Activated CD4-positive, alpha-beta T cell treated with anti-CD3 and anti-CD28 coated beads, Interleukin-2, Interleukin-4, amounts not matched to agents 100 ng/mL and 50 ng/mL, durations not matched to agents 16 hours and 8 hours (primary cell): ENCODE results near the gene SIRPA.
"Not testable (repeated sequence)": the region's sequence is repeated elsewhere in the genome, so short reads cannot be mapped to it uniquely, and the experiment has no call there.

Source experiments
- DNase-seq: peaks from one replicate; pipeline ENCODE4 v3.0.0-alpha.2; 2020; ENCODE audit warnings: low spot score

SIRPA gene

DNA sequence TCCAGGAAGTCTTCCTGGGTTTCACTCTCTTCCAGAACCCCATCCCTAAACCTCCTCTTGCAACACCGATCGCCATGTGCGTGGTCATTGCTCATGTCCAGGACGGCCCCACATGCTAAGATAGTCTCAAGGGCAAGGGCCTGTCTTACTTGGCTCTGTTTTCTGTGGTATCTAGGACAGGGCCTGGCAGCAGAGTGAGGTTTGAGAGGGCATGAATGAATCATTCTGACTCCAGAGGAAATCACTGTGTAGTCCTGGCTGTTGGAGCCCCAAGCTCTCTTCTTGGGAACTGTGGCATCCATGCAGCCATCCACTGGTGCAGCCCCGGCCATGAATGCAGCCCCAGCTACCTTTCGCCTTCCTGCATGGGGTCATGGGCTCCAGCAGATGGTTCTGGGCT lies 12.4 kb downstream of the SIRPA start:
- no peak for DNase-seq

DNA sequence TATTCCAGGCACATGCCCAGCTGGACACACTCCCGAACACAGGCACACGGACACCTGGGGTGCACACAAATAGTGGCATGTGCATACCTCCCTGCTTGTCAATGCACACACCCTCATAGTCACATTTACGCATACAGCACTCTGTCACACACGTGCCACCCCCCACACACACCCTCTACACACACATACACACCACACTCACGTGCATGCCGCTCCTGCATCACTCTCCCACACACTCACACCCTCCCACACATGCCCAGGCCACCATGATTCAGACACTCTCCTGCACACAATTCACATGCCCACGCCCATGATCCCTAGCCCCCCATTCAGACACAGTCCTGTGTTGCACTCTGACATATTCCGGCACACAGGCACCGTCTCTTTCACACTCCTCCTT lies 13.0 kb downstream of the SIRPA start:
- DNase-seq = no peak

DNA sequence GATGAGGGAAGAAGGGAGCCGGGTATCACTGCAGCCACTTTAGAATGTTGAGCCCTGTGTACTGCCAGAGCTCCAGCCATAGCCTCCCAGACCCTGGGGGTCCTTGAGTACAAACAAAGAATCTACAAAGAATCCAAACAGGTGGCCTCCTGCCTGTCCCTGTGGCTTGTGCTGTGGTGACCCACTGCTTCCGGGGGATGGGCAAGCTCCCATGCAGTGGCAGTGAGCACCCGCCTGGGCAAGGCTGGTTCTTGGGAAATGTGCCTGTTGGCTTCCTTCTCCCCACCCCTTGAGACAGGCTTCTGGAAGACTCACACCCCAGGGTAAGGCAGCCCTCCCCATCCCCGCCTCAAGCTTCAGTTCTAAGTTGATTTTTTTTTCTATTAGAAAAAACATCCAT lies 13.9 kb downstream of the SIRPA start:
- no peak for DNase-seq

DNA sequence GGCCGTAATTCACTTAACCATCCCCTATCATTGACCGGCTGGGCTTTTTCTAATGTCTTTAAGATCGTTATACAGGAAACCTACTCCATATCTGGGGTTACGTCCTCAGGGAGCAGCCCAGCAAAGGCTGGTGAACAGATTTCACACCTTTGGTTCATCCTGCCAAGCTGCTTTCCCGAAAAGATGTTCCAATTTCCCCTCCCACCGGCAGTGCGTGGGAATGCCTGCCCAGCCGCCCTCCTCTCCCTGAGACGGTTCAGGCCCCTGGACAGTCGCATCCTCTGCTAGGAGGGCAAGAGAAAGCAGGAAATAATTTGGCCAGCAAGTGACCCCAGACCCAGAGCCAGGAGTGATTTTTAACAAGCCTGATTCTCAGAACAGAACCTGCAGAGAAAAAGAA lies 16.3 kb downstream of the SIRPA start:
- no peak for DNase-seq

DNA sequence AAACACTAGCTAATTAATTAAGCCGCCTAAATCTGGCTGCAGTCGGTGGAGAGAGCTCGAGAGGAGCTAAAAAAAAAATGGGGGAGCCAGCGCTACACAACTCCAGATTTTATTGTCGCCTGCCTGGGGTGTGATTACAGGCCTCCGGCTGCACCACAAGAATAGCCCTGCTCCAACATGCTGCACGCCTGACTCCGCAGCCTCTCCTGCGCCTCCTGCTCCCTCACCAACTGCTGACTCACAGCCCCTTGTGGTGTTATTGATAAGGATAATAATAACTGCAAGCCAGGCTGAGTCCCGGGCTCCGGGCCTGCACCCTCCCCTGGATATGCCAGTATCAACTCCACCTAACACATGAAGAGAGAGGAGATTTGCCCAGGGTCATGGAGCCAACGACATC lies 16.8 kb downstream of the SIRPA start:
- no peak for DNase-seq

DNA sequence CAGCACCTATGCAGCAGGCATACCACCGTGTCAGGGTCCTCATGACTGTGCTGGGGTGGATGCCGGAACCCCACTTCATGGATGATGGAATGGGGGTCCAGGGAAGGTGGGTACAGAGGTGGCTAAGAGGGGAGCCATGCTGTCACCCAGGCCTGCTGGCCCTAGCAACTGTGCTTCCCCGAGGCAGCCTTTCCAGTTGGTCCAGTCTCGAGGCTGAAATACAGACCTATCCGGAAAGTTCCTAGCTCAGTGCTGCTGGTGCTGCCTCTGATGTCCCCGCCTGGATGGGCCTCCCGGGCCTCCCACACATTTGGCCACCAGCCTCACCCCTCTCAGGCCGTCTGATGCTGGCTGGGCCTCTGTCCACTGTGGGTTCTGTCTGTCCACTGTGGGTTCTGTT lies 17.4 kb downstream of the SIRPA start:
- no peak for DNase-seq

DNA sequence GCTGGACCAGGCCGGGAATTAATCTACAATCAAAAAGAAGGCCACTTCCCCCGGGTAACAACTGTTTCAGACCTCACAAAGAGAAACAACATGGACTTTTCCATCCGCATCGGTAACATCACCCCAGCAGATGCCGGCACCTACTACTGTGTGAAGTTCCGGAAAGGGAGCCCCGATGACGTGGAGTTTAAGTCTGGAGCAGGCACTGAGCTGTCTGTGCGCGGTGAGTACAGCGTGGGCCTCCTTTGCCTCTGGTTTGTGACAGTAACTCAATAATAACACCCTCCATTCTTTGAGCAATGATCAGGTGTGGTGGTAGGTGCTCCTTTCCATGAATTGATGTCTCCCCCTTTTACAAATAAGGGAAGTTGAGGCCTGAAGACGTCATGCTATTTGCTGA lies 20.0 kb downstream of the SIRPA start:
- DNase-seq = not testable (repeated sequence)

DNA sequence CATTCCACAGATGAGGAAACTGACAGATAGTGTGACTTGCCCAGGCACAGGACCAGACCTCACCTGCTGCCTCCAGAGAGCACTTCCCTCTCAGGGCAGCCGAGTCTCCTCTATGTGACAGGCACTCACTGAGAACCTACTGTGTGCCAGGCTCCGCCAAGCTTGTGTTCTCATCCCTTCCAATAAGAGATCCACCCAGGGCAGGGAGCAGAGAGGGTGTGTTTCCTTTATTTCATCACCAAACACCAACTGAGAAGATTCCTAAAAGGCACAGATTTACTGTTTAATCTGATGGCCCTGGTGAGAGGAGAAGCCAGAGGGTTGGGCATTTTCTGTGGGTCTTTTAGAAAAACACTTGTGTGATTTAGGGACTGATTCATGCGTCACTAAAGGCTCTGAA lies 20.5 kb downstream of the SIRPA start:
- no peak for DNase-seq

DNA sequence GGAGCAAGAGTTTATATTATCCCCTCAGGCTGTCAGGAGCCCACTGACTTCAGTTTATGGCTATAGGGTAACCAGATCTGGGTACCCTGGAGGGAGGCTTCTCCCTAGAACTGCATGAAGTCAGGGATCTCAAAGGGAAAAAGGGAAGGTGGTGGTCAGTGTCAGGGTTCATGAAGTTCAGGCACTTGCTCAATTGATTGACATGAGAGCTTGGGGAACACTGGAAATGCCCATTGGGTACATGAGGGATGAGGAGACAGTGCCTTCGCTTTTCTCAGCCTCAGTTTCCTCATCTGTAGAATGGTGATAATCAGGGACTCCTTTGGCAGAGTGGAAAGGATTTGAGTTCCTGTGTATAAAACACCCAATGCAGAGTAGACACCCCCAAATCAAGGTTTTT lies 22.6 kb downstream of the SIRPA start:
- DNase-seq = no peak

DNA sequence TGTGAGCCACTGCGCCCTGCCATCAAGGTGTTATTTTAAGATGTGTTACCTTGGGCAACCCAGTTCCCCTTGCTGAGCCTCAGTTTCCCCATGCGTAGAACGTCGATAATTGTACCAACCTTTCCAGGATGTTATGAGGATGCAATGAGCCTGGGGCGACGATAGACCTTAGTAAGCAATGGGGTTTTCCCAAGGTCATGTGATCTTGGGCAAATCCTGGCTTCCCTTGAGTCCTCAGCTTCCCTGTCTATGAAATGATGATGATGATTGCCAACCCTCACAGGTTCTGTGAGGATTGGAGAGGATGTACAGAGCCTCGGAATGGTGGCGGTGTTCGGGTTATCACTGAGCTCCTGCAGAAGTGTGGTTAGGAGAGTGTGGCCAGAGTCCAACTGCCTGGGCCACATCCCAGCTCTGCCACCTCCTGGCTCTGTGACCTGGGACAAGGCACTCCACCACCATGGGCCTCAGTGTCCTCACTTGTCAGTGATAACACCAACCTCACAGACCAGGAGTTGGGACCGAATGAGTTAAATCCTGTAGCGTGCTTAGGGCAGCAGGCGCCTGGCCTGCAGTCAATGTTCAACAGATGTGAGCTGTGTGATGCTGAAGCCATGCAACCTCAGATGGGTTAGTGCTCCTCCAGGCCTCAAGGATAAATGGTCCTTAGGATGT lies 23.4 kb downstream of the SIRPA start:
- no peak for DNase-seq

DNA sequence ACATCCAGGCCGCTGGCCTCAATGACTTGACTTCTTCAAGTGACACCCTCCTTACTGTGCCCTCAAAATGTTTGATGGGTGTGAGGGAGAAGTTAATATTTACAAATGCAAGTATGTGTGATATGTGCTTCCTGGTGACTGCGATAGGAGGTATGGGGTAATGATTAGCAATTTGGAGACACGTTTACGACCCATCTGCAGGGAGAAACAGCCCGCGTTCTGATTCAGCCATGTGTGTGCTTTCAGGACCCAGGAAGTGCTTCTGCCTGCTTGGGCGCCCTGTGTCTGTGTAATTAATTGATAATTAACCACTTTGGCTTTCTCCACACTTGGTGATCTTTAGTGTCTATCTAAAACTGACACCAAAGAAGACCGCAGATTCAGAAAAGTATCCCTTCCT lies 25.0 kb downstream of the SIRPA start:
- DNase-seq = no peak

DNA sequence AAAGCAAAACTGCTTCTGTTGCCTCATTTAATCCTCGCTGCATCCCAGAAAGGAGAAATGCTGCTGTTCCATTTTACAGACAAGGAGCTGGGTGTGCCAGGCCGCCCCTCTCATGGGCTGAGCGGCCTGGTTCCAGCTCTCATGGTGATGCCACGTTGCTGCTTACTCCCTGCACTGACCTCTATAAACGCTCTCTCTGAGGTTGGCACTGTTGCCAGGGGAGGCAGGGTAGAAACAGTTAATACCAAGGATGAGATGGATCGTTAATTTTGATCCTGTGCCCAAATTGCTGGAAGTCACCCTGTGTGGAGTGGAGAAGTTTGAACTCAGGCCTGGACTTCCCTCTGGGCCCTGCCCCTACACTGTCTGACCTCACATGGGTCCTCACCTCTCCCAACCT lies 25.6 kb downstream of the SIRPA start:
- no peak for DNase-seq

DNA sequence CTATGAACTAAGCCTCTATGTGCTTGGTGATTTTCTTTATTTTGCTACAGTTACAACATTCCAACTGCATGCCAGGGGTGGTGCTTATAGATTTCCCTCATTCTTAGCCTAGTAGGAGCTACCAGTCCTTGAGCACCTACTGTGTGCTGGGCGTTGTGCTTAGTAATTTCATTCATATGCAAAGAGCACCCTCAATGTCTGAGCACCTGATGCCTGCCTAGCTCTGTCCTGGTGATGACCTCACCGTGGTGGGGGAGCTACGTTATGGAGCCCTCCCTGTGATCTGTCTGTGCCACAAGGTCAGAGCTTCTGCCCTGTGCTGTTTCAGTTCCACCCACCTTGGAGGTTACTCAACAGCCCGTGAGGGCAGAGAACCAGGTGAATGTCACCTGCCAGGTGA lies 26.8 kb downstream of the SIRPA start:
- DNase-seq = not testable (repeated sequence)

DNA sequence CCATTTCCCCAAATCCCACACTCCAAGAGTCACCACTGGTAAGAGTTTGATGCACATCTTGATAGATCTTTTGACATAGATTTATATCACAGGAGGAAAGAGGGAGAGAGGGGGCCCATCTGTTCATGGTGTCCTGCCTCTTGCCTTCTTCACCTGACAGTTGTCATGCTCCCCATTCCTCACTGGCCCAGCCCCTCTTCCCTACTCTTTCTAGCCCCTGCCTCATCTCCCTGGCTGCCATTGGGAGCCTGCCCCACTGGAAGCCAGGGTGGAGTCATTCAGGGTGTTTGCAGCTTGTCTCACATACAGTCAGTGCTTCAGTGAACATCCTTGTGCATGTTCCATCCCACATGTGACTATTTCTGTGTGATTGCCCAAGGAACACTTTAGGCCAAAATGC lies 27.6 kb downstream of the SIRPA start:
- DNase-seq = no peak

DNA sequence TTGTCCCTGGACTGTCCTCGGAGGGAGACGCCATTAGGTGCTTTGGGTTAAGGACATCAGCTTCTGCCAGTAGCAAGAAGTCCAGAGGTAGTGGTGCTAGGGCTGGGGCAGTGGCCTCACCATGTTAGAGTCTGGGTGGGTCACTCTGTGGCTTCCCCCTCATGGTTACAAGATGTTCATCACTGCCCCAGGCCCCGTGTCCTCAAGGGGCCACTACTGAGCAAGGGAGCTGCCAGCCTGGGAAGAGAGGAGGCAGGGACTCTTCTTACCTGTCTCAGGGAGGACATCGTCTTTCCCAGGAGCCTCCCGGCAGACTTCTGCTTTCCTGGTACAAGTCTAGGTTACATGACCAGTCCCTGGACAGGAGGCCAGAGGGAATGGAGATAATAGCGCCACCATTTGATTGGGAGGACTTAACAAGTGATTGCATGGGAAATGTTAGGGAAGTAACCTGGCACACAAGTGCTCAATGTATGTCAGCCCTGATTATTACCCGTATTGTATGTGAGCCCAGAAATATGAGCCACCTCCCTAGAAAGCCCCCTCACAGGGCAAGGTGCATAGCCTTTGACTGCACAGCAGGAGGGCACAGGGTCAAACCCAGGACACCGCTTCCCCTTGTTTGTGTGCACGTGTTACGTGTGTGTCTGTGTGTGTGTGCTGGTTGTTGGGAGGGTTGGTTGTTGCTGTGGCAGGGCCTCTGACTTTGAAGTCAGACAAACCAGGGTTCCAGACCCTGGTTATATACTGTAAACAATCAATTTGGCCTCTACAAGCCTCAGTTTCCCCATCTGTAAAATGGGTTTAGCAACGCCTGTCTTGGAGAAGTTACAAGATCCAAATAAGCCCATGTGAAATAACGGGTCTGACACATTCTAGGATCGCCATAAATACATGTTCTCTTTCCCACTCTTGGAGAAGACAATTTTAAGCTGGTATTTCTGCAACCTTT lies 30.0 kb downstream of the SIRPA start:
- no peak for DNase-seq

DNA sequence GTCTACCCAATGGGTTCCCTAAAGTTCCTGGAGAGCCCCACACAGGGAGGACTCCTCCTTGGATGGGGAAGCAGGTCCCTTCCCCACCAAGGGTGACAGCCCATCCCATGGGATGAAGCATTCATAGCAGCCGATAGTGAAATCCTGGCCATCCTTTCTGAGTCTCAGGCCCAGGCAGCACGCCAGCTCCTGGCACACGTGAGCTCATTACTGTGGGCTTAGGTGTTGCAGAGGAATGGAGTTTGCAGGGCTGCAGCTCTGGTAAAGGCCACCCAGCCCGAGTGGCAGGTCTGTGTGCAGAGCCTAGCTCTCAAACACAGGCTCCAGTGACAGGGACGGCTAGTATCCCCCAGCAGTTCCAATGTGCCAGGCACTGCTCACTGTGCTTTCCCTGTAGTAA lies 31.0 kb downstream of the SIRPA start:
- DNase-seq = no peak

DNA sequence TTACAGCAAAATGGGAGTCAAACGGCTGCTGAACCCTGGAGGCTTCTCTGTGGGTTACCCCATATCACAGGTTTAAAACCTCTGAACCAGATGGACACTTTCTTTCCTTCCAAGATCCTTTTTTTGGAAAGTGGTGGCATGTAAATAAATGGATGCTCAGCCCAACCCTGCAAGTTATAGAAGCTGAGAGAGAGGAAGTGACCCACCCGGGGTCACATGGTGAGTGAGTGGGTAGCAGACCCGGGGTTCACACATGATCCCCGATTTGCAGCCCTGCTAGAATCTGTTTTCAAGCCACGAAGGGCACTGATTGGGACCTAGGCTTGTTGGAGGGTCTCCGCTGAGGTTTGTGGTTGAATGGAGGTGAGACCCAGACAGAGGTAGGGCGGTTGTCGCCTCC lies 32.0 kb downstream of the SIRPA start:
- DNase-seq = no peak

DNA sequence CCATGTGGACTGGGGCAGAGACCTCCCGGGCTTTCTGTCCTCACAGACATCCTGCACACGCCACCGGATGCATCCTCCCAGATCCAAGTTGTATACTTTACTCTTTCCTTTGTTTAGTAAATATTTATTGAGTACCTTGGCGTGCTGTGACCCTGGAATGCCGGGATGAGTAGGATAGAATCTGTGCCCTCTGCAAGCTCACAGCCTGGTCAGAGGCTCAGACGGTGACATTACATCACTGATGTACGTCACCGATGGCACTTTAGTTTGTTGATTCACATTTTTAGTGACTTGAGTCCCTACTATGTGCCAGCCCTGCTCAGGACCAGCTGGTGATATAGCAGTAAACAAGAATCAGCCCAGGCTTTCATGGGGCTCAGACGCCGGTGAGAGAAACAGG lies 32.9 kb downstream of the SIRPA start:
- no peak for DNase-seq

DNA sequence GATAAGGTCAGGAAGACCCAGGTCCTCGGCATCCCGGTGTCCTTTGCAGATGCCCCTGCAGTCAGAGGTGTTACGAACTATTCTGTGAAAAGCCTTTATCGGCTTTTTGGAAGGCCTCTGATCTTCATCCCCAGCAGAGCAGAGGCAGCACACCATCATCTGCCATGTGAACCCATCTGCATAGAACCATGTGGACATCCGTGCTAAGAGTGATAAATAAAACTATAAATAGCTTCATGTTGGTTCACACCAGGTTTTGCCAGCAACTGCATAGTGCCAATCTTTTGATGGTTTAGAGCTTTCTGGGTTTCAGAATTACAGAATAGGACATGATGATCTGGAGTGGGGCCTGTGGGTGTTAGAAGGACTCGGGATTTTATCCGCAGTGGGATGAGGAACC lies 33.6 kb downstream of the SIRPA start:
- no peak for DNase-seq

DNA sequence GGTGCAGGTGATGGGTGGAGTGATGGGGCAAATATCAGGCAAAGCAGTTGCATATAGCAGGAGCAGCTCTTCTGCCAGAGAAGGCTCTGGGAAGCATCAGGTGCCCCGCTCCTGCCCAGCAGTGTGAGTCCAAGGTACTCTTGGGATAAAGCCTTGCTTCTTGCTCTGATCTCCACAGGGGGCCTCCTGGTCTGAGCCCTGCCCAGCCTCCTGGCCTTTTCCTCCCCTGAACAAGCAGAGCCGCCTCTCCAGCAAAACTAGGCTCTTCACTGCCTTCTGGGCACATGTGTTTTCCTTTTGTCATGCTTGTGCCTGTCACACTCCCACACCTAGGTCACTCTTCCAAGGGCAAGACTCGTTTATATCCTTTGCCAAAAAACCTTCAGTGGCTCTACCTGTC lies 34.3 kb downstream of the SIRPA start:
- no peak for DNase-seq

DNA sequence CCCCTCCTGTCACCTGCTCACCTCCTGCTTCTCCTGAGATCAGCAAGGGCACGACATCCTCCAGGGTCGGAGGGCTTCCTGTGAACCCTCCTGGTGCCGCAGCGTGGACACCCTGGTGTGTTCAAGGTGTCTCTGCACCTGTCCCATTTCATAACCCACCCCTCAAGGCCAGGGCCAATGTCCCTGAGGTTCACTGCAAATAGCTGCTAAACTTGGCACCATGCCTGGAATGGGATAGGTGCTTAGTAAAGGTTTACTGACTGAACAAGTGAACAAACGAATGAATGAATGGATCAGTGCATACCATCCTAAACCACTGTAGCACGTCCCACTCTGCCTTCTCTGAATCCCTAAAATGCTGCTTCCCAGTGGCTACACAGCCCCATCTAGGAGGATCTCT lies 35.0 kb downstream of the SIRPA start:
- DNase-seq = no peak

DNA sequence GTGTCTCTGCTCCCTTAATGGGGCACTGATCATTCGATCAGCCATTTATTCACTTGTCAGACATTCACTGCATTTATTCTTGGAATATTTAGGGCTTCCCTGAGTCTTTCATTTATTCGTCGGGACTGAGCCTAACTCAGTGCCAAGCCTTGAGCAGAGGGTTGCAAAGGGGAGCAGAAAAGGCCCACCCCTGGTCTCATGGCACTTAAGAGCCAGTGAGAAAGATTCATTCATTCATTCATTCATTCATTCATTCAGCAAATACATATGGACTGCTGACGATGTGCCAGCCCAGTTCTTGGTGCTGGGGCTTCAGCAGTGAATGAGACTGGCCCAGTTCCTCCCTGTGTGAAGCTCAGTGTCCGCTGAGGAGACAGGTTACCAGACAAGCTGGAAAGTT lies 36.6 kb downstream of the SIRPA start:
- no peak for DNase-seq

DNA sequence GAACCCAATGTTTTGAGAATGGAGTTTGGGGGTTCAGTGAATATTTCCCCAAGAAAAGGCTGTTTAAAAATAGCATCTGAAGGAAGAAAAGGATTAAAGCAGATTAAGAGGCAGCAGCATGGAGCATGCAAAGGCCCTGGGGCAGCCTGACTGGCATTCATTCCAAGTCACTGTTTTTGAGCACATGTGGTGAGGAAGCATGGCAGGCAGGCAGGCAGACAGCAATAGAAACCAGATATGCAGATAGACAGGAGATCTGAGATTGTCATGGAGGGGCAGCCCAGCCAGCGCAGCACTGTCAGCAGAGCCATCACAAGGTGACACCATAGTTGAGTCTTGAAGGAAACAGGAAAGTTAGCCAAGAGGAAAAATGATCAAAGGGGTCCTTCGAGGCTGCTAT lies 37.8 kb downstream of the SIRPA start:
- DNase-seq = no peak

DNA sequence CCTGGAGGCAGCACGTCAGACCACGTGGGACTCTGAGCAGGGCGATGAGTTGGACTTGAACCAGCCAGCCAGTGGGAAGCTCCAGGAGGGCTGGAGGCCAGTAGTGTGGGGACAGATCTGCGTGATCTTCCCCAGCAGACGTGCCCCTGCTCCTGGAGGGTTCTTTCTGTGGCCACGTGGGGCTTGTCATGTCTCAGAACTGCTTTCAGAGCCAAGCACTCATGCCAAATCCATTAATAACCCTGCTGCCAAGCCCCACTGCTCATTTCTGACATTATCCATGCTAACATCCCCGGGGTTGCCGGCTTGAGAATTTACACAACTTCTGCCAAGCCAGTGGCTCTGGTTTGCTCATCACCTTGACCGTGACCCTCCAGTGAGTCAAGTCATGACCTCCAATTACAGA lies 38.3 kb downstream of the SIRPA start:
- DNase-seq = no peak
